ENCODE data around the gene FAM221B. TPM values are rescaled to one million over a fixed set of nuclear protein-coding genes. Genes with fewer than 3 reads are reported as not detected.

FAM221B gene
- total and polyA plus RNA-seq, 2 donors (not counting 1 experiment from before 2014, with no cell fraction given) = not detected

DNA sequence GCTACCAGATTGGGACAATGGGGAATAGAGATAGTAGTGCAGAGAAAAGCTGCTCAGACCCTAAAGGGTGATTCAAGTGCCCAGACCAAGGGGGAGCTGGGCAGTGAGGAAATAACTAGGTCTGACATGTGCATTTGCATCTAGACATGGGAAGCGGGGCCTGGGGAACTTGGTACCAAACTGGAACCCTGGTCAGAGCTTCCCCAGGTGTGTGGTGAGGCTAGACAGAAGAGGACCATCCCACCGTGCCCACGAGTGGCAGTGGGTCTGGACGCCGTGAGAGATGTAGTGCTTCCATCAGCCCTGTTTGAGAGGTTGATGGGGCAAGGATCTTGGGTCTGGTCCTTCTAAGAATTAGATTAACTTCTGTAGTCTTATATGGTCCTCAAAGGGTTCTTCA lies 8.1 kb upstream of the FAM221B start:
- peaks cover 32 to 41% of the 10 kb centered on the region in 2 donors for H3K4me1 ChIP-seq (ENCODE audit: control insufficient read depth in 2 of 2, insufficient read depth in 2 of 2, low read length in 2 of 2)
- 100% methylated on average over 5 of the region's 5 CpGs for WGBS (ENCODE audit: insufficient coverage)
- H3K9me3 ChIP-seq (ENCODE audit: control extremely low read depth in 1 of 3, control insufficient read depth in 2 of 3, insufficient read depth in 1 of 3, low read length in 2 of 3) = no peaks in the 10 kb centered on the region
- H3K9ac ChIP-seq (ENCODE audit: low read length) = no peak overlapping the region
- DNase-seq = no peak
- ATAC-seq (ENCODE audit: low read depth) = no peak
- TF ChIP-seq CTCF (IDR thresholded peaks at IDR 0.05) (no peak), EZH2 (IDR thresholded peaks at IDR 0.05; ENCODE audit: borderline replicate concordance, insufficient read depth, low read depth, low read length, poor library complexity, severe bottlenecking) (no peak)
- H3K79me2 ChIP-seq (ENCODE audit: control insufficient read depth, insufficient read depth, low read length) = peaks cover 3% of the 10 kb centered on the region
- H4K20me1 ChIP-seq (ENCODE audit: control insufficient read depth, insufficient read depth, low read length, poor library complexity, severe bottlenecking) = no peaks in the 10 kb centered on the region
- Mint-ChIP-seq H3K27ac (no peak overlapping the region), H3K9me3 (ENCODE audit: insufficient read depth) (no peaks in the 10 kb centered on the region), H3K4me1 (peaks cover 47% of the 10 kb centered on the region), H3K4me3 (no peak overlapping the region), H3K27me3 (no peaks in the 10 kb centered on the region)
- H3K27ac ChIP-seq (ENCODE audit: low read length in 2 of 2) = no peak overlapping the region
- CTCF ChIA-PET = interaction anchor here (1.4 to 7.4 kb wide), 4 partner anchors 9 to 46 kb away, joined by 4 to 54 read pairs (median 6); partner anchors contain the start of genes FAM221B and TMEM8B
- intact Hi-C loops (cut with micrococcal nuclease) = no loop called here
- H3K4me3 ChIP-seq (ENCODE audit: control extremely low read depth in 1 of 5, extremely low read depth in 1 of 5, insufficient read depth in 1 of 5, low read depth in 2 of 5, low read length in 4 of 5) = no peak overlapping the region
- POLR2A ChIA-PET = no interaction called here
- no peaks in the 10 kb centered on the region for H3K36me3 ChIP-seq (replicated peaks in 1 of 2; ENCODE audit: control extremely low read depth in 1 of 2, control insufficient read depth in 1 of 2, extremely low read depth in 1 of 2, insufficient read depth in 2 of 2, low read length in 1 of 2)
- H2AFZ ChIP-seq (ENCODE audit: insufficient read depth, low read depth, low read length, poor library complexity, severe bottlenecking) = no peak overlapping the region
- H3K27me3 ChIP-seq (replicated peaks in 1 of 4; ENCODE audit: control extremely low read depth in 1 of 4, control insufficient read depth in 3 of 4, insufficient read depth in 4 of 4, low read length in 3 of 4) = no peaks in the 10 kb centered on the region
- no peak overlapping the region for H3K4me2 ChIP-seq (replicated peaks; ENCODE audit: low read depth, low read length, poor library complexity, severe bottlenecking)

DNA sequence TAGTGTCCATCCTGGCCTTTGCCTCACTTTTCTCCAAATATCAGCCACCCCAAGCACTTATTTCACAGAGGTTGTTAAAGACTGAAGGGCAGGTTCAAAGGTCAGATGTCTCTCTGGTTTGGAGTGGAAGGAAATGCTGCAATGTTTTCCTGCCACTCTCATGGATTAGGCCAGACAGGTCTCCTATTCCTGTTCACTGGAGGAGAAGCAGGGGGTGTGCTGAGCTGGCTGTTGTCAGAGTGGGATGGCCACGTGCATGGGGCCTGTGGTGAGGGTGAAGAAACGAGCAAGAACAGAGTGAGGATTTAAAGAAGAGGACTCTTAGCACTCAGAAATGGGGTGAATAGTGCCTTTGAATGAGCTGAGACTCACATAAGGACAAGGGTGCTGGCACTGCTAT lies 7.2 kb upstream of the FAM221B start:
- TF ChIP-seq CTCF (IDR thresholded peaks at IDR 0.05) (no peak), EZH2 (IDR thresholded peaks at IDR 0.05; ENCODE audit: borderline replicate concordance, insufficient read depth, low read depth, low read length, poor library complexity, severe bottlenecking) (no peak)
- Mint-ChIP-seq H3K4me1 (peaks cover 47% of the 10 kb centered on the region), H3K9me3 (ENCODE audit: insufficient read depth) (no peaks in the 10 kb centered on the region), H3K27me3 (no peaks in the 10 kb centered on the region), H3K4me3 (no peak overlapping the region), H3K27ac (no peak overlapping the region)
- Histone ChIP-seq H3K27ac (ENCODE audit: low read length in 2 of 2) (no peak overlapping the region), H3K36me3 (replicated peaks in 1 of 2; ENCODE audit: control extremely low read depth in 1 of 2, control insufficient read depth in 1 of 2, extremely low read depth in 1 of 2, insufficient read depth in 2 of 2, low read length in 1 of 2) (no peaks in the 10 kb centered on the region), H3K27me3 (replicated peaks in 1 of 4; ENCODE audit: control extremely low read depth in 1 of 4, control insufficient read depth in 3 of 4, insufficient read depth in 4 of 4, low read length in 3 of 4) (no peaks in the 10 kb centered on the region), H3K79me2 (ENCODE audit: control insufficient read depth, insufficient read depth, low read length) (peaks cover 3% of the 10 kb centered on the region), H3K4me1 (ENCODE audit: control insufficient read depth in 2 of 2, insufficient read depth in 2 of 2, low read length in 2 of 2) (peaks cover 32 to 40% of the 10 kb centered on the region in 2 donors), H4K20me1 (ENCODE audit: control insufficient read depth, insufficient read depth, low read length, poor library complexity, severe bottlenecking) (no peaks in the 10 kb centered on the region), H3K4me2 (replicated peaks; ENCODE audit: low read depth, low read length, poor library complexity, severe bottlenecking) (no peak overlapping the region), H2AFZ (ENCODE audit: insufficient read depth, low read depth, low read length, poor library complexity, severe bottlenecking) (no peak overlapping the region), H3K4me3 (ENCODE audit: control extremely low read depth in 1 of 5, extremely low read depth in 1 of 5, insufficient read depth in 1 of 5, low read depth in 2 of 5, low read length in 4 of 5) (no peak overlapping the region), H3K9me3 (ENCODE audit: control extremely low read depth in 1 of 3, control insufficient read depth in 2 of 3, insufficient read depth in 1 of 3, low read length in 2 of 3) (no peaks in the 10 kb centered on the region), H3K9ac (ENCODE audit: low read length) (no peak overlapping the region)
- DNase-seq (no peak), ATAC-seq (ENCODE audit: low read depth) (no peak)
- intact Hi-C loops (cut with micrococcal nuclease) = no loop called here
- ChIA-PET POLR2A (no interaction called here), CTCF (interaction anchor here (1.4 to 7.4 kb wide), 4 partner anchors 9 to 46 kb away, joined by 4 to 54 read pairs (median 6); partner anchors contain the start of genes FAM221B and TMEM8B)
- WGBS (ENCODE audit: insufficient coverage) = 79% methylated on average over 2 of the region's 2 CpGs

All from B cell (primary cell).